Measurements from ENCODE around the gene DUX4. TPM values are rescaled to one million over a fixed set of nuclear protein-coding genes. Genes with fewer than 3 reads are reported as not detected.
"Not testable (repeated sequence)": the region's sequence is repeated elsewhere in the genome, so short reads cannot be mapped to it uniquely, and the experiment has no call there.

Gene DUX4
- total RNA-seq, 1 experiment from 2014 or later: not detected

DNA sequence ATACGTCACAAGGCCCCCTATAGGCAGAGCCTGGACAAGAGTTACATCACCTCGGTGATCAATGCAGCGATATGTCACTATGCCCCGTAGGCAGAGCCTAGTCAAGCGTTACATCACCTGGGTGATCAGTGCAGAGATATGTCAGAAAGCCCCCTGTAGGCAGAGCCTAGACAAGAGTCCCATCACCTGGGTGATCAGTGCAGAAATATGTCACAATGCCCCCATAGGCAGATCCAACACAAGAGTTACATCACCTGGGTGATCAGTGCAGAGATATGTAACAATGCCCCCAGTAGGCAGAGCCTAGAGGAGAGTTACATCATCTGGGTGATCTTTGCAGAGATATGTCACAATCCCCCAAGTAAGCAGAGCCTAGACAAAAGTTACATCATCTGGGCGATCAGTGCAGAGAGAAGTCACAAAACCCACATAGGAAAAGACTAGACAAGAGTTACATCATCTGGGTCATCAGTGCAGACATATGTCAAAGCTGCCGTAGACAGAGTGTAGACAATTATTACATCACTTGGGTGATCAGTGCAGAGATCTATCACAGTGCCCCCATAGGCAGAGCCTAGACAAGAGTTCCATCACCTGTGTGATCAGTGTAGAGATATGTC lies 8.0 kb downstream of the DUX4 start:
- H3K9me3 ChIP-seq (ENCODE audit: insufficient read depth, low read depth); H3K4me1 ChIP-seq (replicated peaks; ENCODE audit: insufficient read depth); H3K27me3 ChIP-seq (ENCODE audit: insufficient read depth, low read depth); H3K4me2 ChIP-seq; H3K27ac ChIP-seq; H3K79me2 ChIP-seq (ENCODE audit: low read depth); H3K9me2 ChIP-seq (ENCODE audit: insufficient read depth); BruUV-seq (replicated peaks); CTCF ChIA-PET; H4K20me1 ChIP-seq (ENCODE audit: insufficient read depth); H3K36me3 ChIP-seq (ENCODE audit: low read depth); H3F3A ChIP-seq (ENCODE audit: insufficient read depth, low read depth); H2AFZ ChIP-seq; POLR2A ChIA-PET (ENCODE audit: unreplicated experiment); H3K4me3 ChIP-seq; intact Hi-C loops (cut with micrococcal nuclease; ENCODE audit: unreplicated experiment); DNase-seq: not testable (repeated sequence)

DNA sequence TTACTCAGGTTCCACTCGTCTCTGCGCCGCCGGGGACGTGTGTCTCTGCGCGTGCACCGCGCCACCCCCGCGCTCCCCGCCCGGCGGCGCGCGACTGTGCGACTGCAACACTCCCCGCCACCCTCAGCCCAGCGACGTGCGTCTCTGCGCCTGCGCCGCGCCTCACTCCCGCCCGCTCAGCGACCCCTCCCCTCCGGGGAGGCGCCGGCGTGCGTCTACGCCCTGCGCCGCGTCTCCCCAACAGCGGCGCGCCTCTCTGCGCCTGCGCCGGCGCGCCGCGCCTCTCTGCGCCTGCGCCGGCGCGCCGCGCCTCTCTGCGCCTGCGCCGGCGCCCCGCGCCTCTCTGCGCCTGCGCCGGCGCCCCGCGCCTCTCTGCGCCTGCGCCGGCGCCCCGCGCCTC lies 29.9 kb downstream of the DUX4 start:
- H4K20me1 ChIP-seq (ENCODE audit: insufficient read depth); H3K4me3 ChIP-seq; BruUV-seq (replicated peaks); DNase-seq; POLR2A ChIA-PET (ENCODE audit: unreplicated experiment); intact Hi-C loops (cut with micrococcal nuclease; ENCODE audit: unreplicated experiment); H3K27me3 ChIP-seq (ENCODE audit: insufficient read depth, low read depth); H3K27ac ChIP-seq; CTCF ChIA-PET; H2AFZ ChIP-seq; H3K9me3 ChIP-seq (ENCODE audit: insufficient read depth, low read depth); H3K9me2 ChIP-seq (ENCODE audit: insufficient read depth); H3K36me3 ChIP-seq (ENCODE audit: low read depth); H3K4me1 ChIP-seq (replicated peaks; ENCODE audit: insufficient read depth); H3K79me2 ChIP-seq (ENCODE audit: low read depth); H3F3A ChIP-seq (ENCODE audit: insufficient read depth, low read depth); H3K4me2 ChIP-seq: not testable (repeated sequence)

Other genes starting within 250 kb of the DUX4 start
- gene FRG1, start 232.9 kb upstream of the DUX4 start, total RNA-seq (2021): 32.5 and 34.2 TPM in 2 replicates
- not detected in 2 replicates for gene FRG2, start 146.5 kb upstream of the DUX4 start, total RNA-seq (2021)
- gene DBET, start 109.3 kb upstream of the DUX4 start, total RNA-seq (2021): not detected in 2 replicates

Data from PC-9 (cell line).